Measurements from ENCODE around the gene GNAO1. TPM values are rescaled to one million over a fixed set of nuclear protein-coding genes. Genes with fewer than 3 reads are reported as not detected.

GNAO1 gene
- polyA plus RNA-seq, 1 donor (not counting 4 experiments of a cell fraction or from before 2014, with no cell fraction given), result 0.13 TPM

DNA sequence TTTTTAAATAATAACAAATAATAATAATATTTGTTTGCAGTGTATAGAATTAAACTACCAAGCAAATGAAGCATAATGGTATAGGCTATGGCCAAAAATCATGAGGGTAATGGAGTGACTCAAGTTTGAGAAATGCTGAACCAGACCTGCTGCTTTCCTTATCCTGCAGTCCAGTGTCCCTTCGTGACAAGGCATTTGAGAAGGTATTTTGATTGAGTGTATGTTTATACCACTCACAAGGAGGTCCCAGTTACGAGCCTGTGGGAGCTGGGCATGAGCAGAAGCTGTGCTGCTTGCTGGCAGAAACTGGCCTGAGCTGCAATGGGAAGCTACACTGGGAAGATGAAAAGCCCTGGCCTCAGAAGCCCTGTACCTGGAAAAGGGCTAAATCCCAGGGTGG lies 50.3 kb downstream of the GNAO1 start:
- Histone ChIP-seq H3K9me1 (ENCODE audit: control insufficient read depth, extremely low read depth, insufficient read depth, low read length) (no peaks in the 10 kb centered on the region), H4K20me1 (ENCODE audit: control insufficient read depth, extremely low read depth, insufficient read depth, low read length) (no peaks in the 10 kb centered on the region), H3K4me3 (ENCODE audit: control insufficient read depth in 2 of 3, extremely low read depth in 1 of 3, insufficient read depth in 2 of 3, low read depth in 1 of 3, low read length in 3 of 3) (no peak overlapping the region), H3K4me2 (ENCODE audit: control insufficient read depth, extremely low read depth, insufficient read depth, low read depth, low read length) (no peak overlapping the region), H3K9me3 (ENCODE audit: control insufficient read depth, low read depth, low read length) (no peaks in the 10 kb centered on the region), H2AFZ (ENCODE audit: control insufficient read depth, low read length) (no peak overlapping the region), H3K79me2 (ENCODE audit: control insufficient read depth, insufficient read depth, low read length) (no peaks in the 10 kb centered on the region), H3K9ac (ENCODE audit: control insufficient read depth, extremely low read depth, insufficient read depth, low read length) (no peak overlapping the region), H3K36me3 (ENCODE audit: control insufficient read depth in 2 of 2, extremely low read depth in 1 of 2, insufficient read depth in 2 of 2, low read length in 2 of 2) (no peaks in the 10 kb centered on the region), H3K4me1 (ENCODE audit: control insufficient read depth, extremely low read depth, insufficient read depth, low read length) (peaks cover 16% of the 10 kb centered on the region), H3K27ac (ENCODE audit: control insufficient read depth, insufficient read depth, low read length) (no peak overlapping the region), H3K27me3 (ENCODE audit: control insufficient read depth, extremely low read depth, insufficient read depth, low read length) (no peaks in the 10 kb centered on the region)
- dilution Hi-C loops (cut with MboI; ENCODE audit: extremely low pct_ligation_motif_present, low sequenced_read_pairs), result no loop called here
- no peak for FAIRE-seq
- TF ChIP-seq EZH2 (IDR thresholded peaks at IDR 0.05; ENCODE audit: low read length), result no peak
- TF ChIP-seq, protein P1, sequence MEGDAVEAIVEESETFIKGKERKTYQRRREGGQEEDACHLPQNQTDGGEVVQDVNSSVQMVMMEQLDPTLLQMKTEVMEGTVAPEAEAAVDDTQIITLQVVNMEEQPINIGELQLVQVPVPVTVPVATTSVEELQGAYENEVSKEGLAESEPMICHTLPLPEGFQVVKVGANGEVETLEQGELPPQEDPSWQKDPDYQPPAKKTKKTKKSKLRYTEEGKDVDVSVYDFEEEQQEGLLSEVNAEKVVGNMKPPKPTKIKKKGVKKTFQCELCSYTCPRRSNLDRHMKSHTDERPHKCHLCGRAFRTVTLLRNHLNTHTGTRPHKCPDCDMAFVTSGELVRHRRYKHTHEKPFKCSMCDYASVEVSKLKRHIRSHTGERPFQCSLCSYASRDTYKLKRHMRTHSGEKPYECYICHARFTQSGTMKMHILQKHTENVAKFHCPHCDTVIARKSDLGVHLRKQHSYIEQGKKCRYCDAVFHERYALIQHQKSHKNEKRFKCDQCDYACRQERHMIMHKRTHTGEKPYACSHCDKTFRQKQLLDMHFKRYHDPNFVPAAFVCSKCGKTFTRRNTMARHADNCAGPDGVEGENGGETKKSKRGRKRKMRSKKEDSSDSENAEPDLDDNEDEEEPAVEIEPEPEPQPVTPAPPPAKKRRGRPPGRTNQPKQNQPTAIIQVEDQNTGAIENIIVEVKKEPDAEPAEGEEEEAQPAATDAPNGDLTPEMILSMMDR (optimal IDR thresholded peaks at IDR 0.05 in 1 of 3, IDR thresholded peaks at IDR 0.05 in 1 of 3, conservative IDR thresholded peaks at IDR 0.05 in 1 of 3; ENCODE audit: extremely low read depth in 1 of 3, insufficient read depth in 2 of 3, low read length in 3 of 3), result no peak
- DNase-seq (ENCODE audit: low read depth, low spot score), result no peak

- DNase-seq (ENCODE audit: low read depth, low spot score) (no peak), FAIRE-seq (no peak)
- H3K4me3 ChIP-seq (ENCODE audit: control insufficient read depth in 2 of 3, extremely low read depth in 1 of 3, insufficient read depth in 2 of 3, low read depth in 1 of 3, low read length in 3 of 3), result no peak overlapping the region
- H3K4me2 ChIP-seq (ENCODE audit: control insufficient read depth, extremely low read depth, insufficient read depth, low read depth, low read length), result no peak overlapping the region
- dilution Hi-C loops (cut with MboI; ENCODE audit: extremely low pct_ligation_motif_present, low sequenced_read_pairs), result no loop called here
- H3K9me3 ChIP-seq (ENCODE audit: control insufficient read depth, low read depth, low read length), result no peaks in the 10 kb centered on the region
- H3K27me3 ChIP-seq (ENCODE audit: control insufficient read depth, extremely low read depth, insufficient read depth, low read length), result no peaks in the 10 kb centered on the region
- H2AFZ ChIP-seq (ENCODE audit: control insufficient read depth, low read length), result no peak overlapping the region
- no peak overlapping the region for H3K27ac ChIP-seq (ENCODE audit: control insufficient read depth, insufficient read depth, low read length)
- H3K9ac ChIP-seq (ENCODE audit: control insufficient read depth, extremely low read depth, insufficient read depth, low read length), result no peak overlapping the region
- TF ChIP-seq, protein P1 (optimal IDR thresholded peaks at IDR 0.05 in 1 of 3, IDR thresholded peaks at IDR 0.05 in 1 of 3, conservative IDR thresholded peaks at IDR 0.05 in 1 of 3; ENCODE audit: extremely low read depth in 1 of 3, insufficient read depth in 2 of 3, low read length in 3 of 3), result no peak
- TF ChIP-seq EZH2 (IDR thresholded peaks at IDR 0.05; ENCODE audit: low read length), result no peak
- H3K36me3 ChIP-seq (ENCODE audit: control insufficient read depth in 2 of 2, extremely low read depth in 1 of 2, insufficient read depth in 2 of 2, low read length in 2 of 2), result no peaks in the 10 kb centered on the region
- peaks cover 16% of the 10 kb centered on the region for H3K4me1 ChIP-seq (ENCODE audit: control insufficient read depth, extremely low read depth, insufficient read depth, low read length)
- H3K79me2 ChIP-seq (ENCODE audit: control insufficient read depth, insufficient read depth, low read length), result no peaks in the 10 kb centered on the region
- no peaks in the 10 kb centered on the region for H4K20me1 ChIP-seq (ENCODE audit: control insufficient read depth, extremely low read depth, insufficient read depth, low read length)
- no peaks in the 10 kb centered on the region for H3K9me1 ChIP-seq (ENCODE audit: control insufficient read depth, extremely low read depth, insufficient read depth, low read length)
Observed at GRCh38 chr16:56242740-56243139, 51.5 kb downstream of the GNAO1 start.

Data from keratinocyte (primary cell).